Breast epithelium (tissue), 4 donors: ENCODE measurements around the gene HPCAL1. TPM values are rescaled to one million over a fixed set of nuclear protein-coding genes. Genes with fewer than 3 reads are reported as not detected.

Source experiments
- DNase-seq, 2 donors: peaks; one replicate each; pipeline ENCODE4 v3.0.0-alpha.2; 2019; ENCODE audit warnings: low spot score in 2 of 2
- H3K27ac ChIP-seq, 2 donors: fragments of 200-600 bp; sonication (generic) in 1 of 2; one replicate each; pipeline ENCODE4 v1.5.1; 2016 to 2019; ENCODE audit warnings: mild to moderate bottlenecking in 1 of 2
- H3K27me3 ChIP-seq, 2 donors: fragments of 200-600 bp; sonication (generic) in 1 of 2; one replicate each; pipeline versions ENCODE4 v1.5.1 to v1.6.0; 2017 to 2019; ENCODE audit warnings: control low read depth in 1 of 2, mild to moderate bottlenecking in 1 of 2
- H3K36me3 ChIP-seq: fragments of 200-600 bp; one replicate; pipeline ENCODE4 v1.5.1; 2019
- H3K4me1 ChIP-seq, 2 donors: fragments of 200-600 bp; sonication (generic); one replicate each; pipeline ENCODE4 v1.5.1; 2016 to 2019; ENCODE audit warnings: control low read depth in 1 of 2
- H3K4me3 ChIP-seq, 3 donors: fragments of 200-600 bp; sonication (generic); 1 replicate in 2 of 3; 2 replicates in 1 of 3; pipeline ENCODE4 v1.5.1; 2016 to 2019; ENCODE audit warnings: mild to moderate bottlenecking in 3 of 3, moderate library complexity in 2 of 3
- H3K9me3 ChIP-seq, 2 donors: fragments of 200-600 bp; sonication (generic) in 1 of 2; one replicate each; pipeline ENCODE4 v1.5.1; 2016 to 2019; ENCODE audit warnings: control low read depth in 1 of 2
- POLR2A ChIP-seq: fragments of 450-650 bp; IDR thresholded peaks from one replicate; pipeline ENCODE4 v1.6.1; 2016; ENCODE audit warnings: antibody characterized with exemption, mild to moderate bottlenecking, moderate library complexity
- POLR2AphosphoS5 ChIP-seq, 3 donors: sonication (generic); formaldehyde crosslinking; IDR thresholded peaks; one replicate each; pipeline ENCODE4 v1.6.1; 2017; ENCODE audit warnings: antibody characterized with exemption in 3 of 3
- intact Hi-C: fragments of 100-400 bp; cut with DNase I; formaldehyde crosslinking; loops from one replicate; pipeline ENCODE4 v1.15.1; 2023; ENCODE audit warnings: low total_unique reads
- total RNA-seq, 3 donors: library from RNA; depleted of rRNA; stranded (reverse); fragments of >200 nt; gene quantifications; one replicate each; pipeline ENCODE4 v1.1.0, GENCODE V29; 2016
- TF ChIP-seq, protein P1 (sequence below), 3 donors: fragments of 450-650 bp; IDR thresholded peaks; one replicate each; pipeline ENCODE4 v1.5.1; 2016 to 2017; ENCODE audit warnings: antibody characterized with exemption in 3 of 3, mild to moderate bottlenecking in 3 of 3, moderate library complexity in 3 of 3

HPCAL1 gene
- total RNA-seq, 3 donors from 2014 or later, result 38.6 to 41.9 (median 41.6) TPM

DNA sequence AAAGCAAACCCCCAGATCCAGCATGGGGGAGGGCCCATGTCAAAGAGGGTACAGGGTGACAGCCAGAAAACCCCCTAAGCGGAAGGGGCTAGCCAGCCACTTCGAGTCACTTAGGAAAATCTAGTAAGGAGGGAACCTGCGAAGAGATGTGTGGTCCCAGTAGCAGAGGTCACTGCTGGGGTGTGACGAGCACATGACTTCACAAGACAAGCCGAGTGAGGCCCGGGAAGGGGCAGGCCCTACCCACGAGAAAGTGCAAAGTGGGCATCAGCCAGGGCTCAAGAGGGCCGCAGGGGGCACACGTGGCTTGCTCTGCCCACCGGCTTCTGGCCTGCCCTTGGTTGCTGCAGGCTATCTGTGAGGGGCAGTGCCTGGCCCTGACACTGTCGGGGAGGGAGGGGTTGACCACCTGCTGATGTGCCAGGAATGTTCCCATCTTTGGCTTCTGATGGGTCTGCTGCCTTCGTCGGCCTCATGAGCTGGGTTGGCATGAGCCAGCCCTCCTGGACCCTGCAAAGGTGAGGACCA, 133.9 kb downstream of the HPCAL1 start:
- TF ChIP-seq, protein P1, sequence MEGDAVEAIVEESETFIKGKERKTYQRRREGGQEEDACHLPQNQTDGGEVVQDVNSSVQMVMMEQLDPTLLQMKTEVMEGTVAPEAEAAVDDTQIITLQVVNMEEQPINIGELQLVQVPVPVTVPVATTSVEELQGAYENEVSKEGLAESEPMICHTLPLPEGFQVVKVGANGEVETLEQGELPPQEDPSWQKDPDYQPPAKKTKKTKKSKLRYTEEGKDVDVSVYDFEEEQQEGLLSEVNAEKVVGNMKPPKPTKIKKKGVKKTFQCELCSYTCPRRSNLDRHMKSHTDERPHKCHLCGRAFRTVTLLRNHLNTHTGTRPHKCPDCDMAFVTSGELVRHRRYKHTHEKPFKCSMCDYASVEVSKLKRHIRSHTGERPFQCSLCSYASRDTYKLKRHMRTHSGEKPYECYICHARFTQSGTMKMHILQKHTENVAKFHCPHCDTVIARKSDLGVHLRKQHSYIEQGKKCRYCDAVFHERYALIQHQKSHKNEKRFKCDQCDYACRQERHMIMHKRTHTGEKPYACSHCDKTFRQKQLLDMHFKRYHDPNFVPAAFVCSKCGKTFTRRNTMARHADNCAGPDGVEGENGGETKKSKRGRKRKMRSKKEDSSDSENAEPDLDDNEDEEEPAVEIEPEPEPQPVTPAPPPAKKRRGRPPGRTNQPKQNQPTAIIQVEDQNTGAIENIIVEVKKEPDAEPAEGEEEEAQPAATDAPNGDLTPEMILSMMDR (IDR thresholded peaks at IDR 0.05), result no peak
- TF ChIP-seq POLR2A (no peak), POLR2AphosphoS5 (IDR thresholded peaks at IDR 0.05) (no peak)
- H3K9me3 ChIP-seq, result no peaks in the 10 kb centered on the region
- no peak overlapping the region for H3K27ac ChIP-seq
- DNase-seq, result no peak
- intact Hi-C loops, result no loop called here
- peaks cover 0 to 5% of the 10 kb centered on the region in 2 donors for H3K27me3 ChIP-seq
- no peak overlapping the region for H3K4me3 ChIP-seq
- no peaks in the 10 kb centered on the region for H3K36me3 ChIP-seq
- peaks cover 0 to 4% of the 10 kb centered on the region in 2 donors for H3K4me1 ChIP-seq

GRCh38 chr2:10437806-10438205, 135.1 kb downstream of the HPCAL1 start:
- Histone ChIP-seq H3K27ac (no peak overlapping the region), H3K4me3 (no peak overlapping the region), H3K9me3 (no peaks in the 10 kb centered on the region), H3K36me3 (peaks cover under 1% of the 10 kb centered on the region), H3K4me1 (peaks cover 0 to 2% of the 10 kb centered on the region in 2 donors), H3K27me3 (no peaks in the 10 kb centered on the region)
- no peak for DNase-seq
- intact Hi-C loops, result no loop called here
- TF ChIP-seq POLR2A, result no peak
- TF ChIP-seq, protein P1 (IDR thresholded peaks at IDR 0.05), result no peak

GRCh38 chr2:10438688-10439087, 136.0 kb downstream of the HPCAL1 start:
- no peaks in the 10 kb centered on the region for H3K27me3 ChIP-seq
- H3K9me3 ChIP-seq, result no peaks in the 10 kb centered on the region
- H3K36me3 ChIP-seq, result peaks cover 4% of the 10 kb centered on the region
- H3K4me3 ChIP-seq, result no peak overlapping the region
- intact Hi-C loops, result no loop called here
- no peak for TF ChIP-seq POLR2A
- no peak for TF ChIP-seq POLR2AphosphoS5 (IDR thresholded peaks at IDR 0.05)
- TF ChIP-seq, protein P1 (IDR thresholded peaks at IDR 0.05), result no peak
- DNase-seq, result no peak
- H3K4me1 ChIP-seq, result no peaks in the 10 kb centered on the region
- no peak overlapping the region for H3K27ac ChIP-seq

DNA sequence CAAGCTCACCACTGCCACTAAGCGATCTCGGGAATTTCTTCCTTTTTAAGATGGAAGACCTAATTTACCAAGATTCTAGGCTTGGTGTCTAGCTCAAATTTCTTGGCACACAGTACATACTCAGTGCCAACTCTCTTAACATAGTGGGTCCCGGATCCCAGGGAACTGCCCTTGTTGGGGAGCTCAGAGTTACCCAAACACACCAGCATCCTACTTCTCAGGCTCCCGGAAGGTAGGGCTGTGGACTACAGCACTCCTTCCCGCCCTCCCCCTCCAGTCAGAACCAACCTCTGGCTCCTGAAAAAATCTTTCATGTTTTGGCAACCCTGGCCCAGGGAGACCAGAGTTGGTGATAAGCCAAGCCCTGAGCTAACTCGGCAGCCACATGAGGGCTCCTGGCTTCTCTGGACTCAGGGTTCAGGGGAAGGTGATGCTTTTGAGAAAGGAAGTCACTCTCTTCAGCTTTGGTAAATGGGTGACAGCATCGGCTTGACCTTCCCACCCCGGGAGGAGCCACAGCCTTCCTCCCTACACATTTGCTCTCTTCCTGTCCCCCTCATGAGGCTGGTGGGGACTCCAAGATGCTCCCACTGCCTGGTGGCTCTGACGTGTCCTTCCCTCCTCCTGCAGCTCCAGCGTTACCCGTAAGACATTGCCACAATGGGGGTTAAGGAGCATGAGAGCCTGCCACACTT, 136.6 kb downstream of the HPCAL1 start:
- no peak for DNase-seq
- no peaks in the 10 kb centered on the region for H3K4me1 ChIP-seq
- H3K36me3 ChIP-seq, result peaks cover 4% of the 10 kb centered on the region
- H3K9me3 ChIP-seq, result no peaks in the 10 kb centered on the region
- intact Hi-C loops, result no loop called here
- H3K4me3 ChIP-seq, result no peak overlapping the region
- H3K27ac ChIP-seq, result no peak overlapping the region
- no peaks in the 10 kb centered on the region for H3K27me3 ChIP-seq
- TF ChIP-seq POLR2AphosphoS5 (IDR thresholded peaks at IDR 0.05), result no peak
- TF ChIP-seq, protein P1 (IDR thresholded peaks at IDR 0.05), result no peak
- no peak for TF ChIP-seq POLR2A

DNA sequence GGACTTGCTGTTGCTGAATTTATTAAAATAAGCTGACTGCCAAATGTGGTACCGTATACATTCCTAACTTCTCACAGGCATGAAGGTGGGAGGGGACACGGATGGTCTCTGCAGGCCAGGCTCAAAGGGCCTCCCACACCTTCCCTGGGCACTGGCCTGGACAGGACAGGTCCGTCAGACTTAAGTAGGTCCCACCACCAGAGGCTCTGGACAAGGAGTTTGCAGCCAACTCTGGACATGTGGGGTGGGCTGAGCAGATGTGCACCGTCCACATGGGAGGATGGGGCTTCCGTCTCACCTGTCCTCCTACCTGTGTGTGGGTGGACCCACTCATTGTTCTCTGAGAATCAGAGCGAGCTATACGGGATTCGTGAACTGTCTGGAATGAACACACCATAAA, 137.3 kb downstream of the HPCAL1 start:
- DNase-seq, result no peak
- Histone ChIP-seq H3K4me3 (no peak overlapping the region), H3K36me3 (peaks cover 4% of the 10 kb centered on the region), H3K27me3 (no peaks in the 10 kb centered on the region), H3K9me3 (no peaks in the 10 kb centered on the region), H3K4me1 (no peaks in the 10 kb centered on the region), H3K27ac (no peak overlapping the region)
- TF ChIP-seq POLR2AphosphoS5 (IDR thresholded peaks at IDR 0.05), result no peak
- TF ChIP-seq, protein P1 (IDR thresholded peaks at IDR 0.05), result no peak
- no peak for TF ChIP-seq POLR2A
- intact Hi-C loops, result no loop called here
